Panc1 (cell line): ENCODE measurements around the gene PRSS50.

Source experiments
- CTCF ChIP-seq: fragments of 450-650 bp; IDR thresholded peaks from 2 replicates; pipeline ENCODE4 v1.5.1; 2017; ENCODE audit warnings: mild to moderate bottlenecking
- POLR2AphosphoS5 ChIP-seq: IDR thresholded peaks from 2 replicates; pipeline ENCODE4 v1.6.1; 2012; ENCODE audit warnings: mild to moderate bottlenecking, low read depth, low read length, moderate library complexity

- TF ChIP-seq CTCF (no peak), POLR2AphosphoS5 (no peak)
These were observed 38.0 kb upstream of the PRSS50 start for GRCh38 chr3:46755646-46756045.
